NCI-H226 (cell line): ENCODE results near the gene EIF3CL.
"Not testable (repeated sequence)": the region's sequence is repeated elsewhere in the genome, so short reads cannot be mapped to it uniquely, and the experiment has no call there.

ENCODE experiments used
- DNase-seq: peaks from one replicate; pipeline ENCODE4 v3.0.0-alpha.2; 2015

EIF3CL gene

GRCh38 chr16:28338230-28338629, 65.4 kb downstream of the EIF3CL start:
- not testable (repeated sequence) for DNase-seq

DNA sequence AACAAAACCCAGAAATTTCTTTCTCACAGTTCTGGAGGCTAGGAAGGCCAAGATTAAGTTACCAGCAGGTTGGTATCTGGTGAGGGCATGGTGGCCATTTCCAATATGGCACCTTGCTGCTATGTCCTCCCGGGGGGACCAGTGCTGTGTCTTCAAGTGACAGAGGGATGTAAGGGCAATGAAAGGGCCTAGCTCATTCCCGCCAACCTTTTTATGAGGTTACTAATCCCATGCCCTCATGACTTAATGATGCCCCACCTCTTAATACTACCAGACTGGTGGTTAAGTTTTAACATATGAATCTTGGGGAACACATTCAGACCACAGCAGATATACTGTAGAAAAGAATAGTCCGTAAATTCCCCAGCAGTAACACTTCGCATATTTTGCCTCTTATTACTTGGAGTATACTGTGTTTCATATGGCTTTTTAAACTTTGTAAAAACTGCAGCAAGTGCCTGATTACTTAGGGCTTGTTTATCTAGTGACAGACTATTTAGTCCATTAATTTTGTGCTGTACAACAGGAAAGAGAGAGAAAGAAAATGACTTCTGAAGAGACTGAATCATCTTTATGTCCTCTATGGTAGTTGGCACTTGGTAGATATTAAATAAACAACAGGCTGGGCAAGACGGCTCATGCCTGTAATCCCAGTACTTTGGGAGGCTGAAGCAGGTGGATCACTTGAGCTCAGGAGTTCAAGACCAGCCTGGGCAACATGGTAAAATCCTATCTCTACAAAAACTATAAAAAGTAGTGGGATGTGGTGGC, 66.5 kb downstream of the EIF3CL start:
- not testable (repeated sequence) for DNase-seq

DNA sequence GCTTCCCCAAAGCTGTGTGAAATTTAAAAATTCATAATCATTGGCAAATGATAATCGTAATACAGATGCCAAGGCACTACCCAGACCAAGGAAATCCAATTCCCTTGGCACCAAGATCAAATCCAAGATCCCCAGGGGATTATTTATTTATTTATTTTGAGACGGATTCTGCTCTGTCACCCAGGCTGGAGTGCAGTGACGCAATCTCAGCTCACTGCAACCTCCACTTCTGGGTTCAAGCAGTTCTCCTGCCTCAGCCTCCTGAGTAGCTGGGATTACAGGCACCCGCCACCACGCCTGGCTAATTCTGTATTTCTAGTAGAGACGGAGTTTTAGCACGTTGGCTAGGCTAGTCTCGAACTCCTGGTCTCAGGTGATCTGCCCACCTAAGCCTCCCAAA, 68.0 kb downstream of the EIF3CL start:
- DNase-seq, result not testable (repeated sequence)

DNA sequence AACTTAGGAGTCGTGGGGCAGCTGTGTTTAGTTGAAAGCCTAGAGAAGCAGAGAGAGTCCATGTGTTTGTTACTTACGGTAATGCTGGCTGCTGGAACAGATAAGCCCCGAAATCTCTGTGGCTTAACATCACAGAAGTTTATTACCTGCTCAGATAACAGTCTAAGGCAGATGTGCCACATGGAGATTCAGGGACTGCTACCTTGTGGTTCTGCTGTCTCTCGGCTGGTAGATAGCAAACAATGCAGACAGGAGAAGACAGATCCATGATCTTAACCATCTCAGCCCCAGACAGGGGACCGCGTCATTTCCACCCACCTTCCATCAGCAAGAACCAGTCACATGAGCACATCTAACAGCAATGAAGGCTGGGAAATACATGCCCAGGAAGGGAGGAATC, 71.0 kb downstream of the EIF3CL start:
- DNase-seq, result not testable (repeated sequence)

GRCh38 chr16:28330981-28331380, 72.7 kb downstream of the EIF3CL start:
- DNase-seq, result not testable (repeated sequence)

- DNase-seq, result not testable (repeated sequence)
Measured at GRCh38 chr16:28330232-28330631, 73.4 kb downstream of the EIF3CL start.
